ENCODE results near the gene MARCHF10. TPM values are rescaled to one million over a fixed set of nuclear protein-coding genes. Genes with fewer than 3 reads are reported as not detected.

The MARCHF10 gene
- total RNA-seq, 1 experiment from 2014 or later = not detected

GRCh38 chr17:62713086-62713881, 94.8 kb downstream of the MARCHF10 start:
- TF ChIP-seq CTCF (IDR thresholded peaks at IDR 0.05; ENCODE audit: unreplicated experiment) = no peak
- CTCF ChIA-PET = interaction anchor here (0.6 to 0.8 kb wide), 2 partner anchors 97 to 255 kb away, joined by 4 read pairs; no protein-coding TSS in a partner anchor
- DNase-seq (ENCODE audit: unreplicated experiment) = no peak
- no peaks in the 10 kb centered on the region for H3K27me3 Mint-ChIP-seq (ENCODE audit: insufficient read depth, unreplicated experiment)
- peaks cover 16% of the 10 kb centered on the region for H3K4me1 Mint-ChIP-seq (ENCODE audit: insufficient read depth, unreplicated experiment)
- H3K27ac Mint-ChIP-seq (ENCODE audit: low read depth, unreplicated experiment) = no peak overlapping the region
- H3K4me3 Mint-ChIP-seq (ENCODE audit: unreplicated experiment) = no peak overlapping the region
- H3K36me3 Mint-ChIP-seq (ENCODE audit: insufficient read depth, unreplicated experiment) = no peaks in the 10 kb centered on the region
- POLR2A ChIA-PET = interaction anchor here (0.6 to 1.2 kb wide), 2 partner anchors 10 to 910 kb away, joined by 3 to 7 read pairs; no protein-coding TSS in a partner anchor
- H3K9me3 Mint-ChIP-seq (ENCODE audit: unreplicated experiment) = no peaks in the 10 kb centered on the region
- intact Hi-C loops (cut with micrococcal nuclease) = no loop called here
- BruUV-seq (replicated peaks) = no TSS peak

- intact Hi-C loops (cut with micrococcal nuclease) = no loop called here
- TF ChIP-seq CTCF (IDR thresholded peaks at IDR 0.05; ENCODE audit: unreplicated experiment) = no peak
- Mint-ChIP-seq H3K4me3 (ENCODE audit: unreplicated experiment) (no peak overlapping the region), H3K4me1 (ENCODE audit: insufficient read depth, unreplicated experiment) (peaks cover 9% of the 10 kb centered on the region), H3K27me3 (ENCODE audit: insufficient read depth, unreplicated experiment) (no peaks in the 10 kb centered on the region), H3K27ac (ENCODE audit: low read depth, unreplicated experiment) (no peak overlapping the region), H3K9me3 (ENCODE audit: unreplicated experiment) (peaks cover 4% of the 10 kb centered on the region), H3K36me3 (ENCODE audit: insufficient read depth, unreplicated experiment) (no peaks in the 10 kb centered on the region)
- BruUV-seq (replicated peaks) = no TSS peak
- ChIA-PET CTCF (interaction anchor here (0.8 kb wide), 1 partner anchor 256 kb away, joined by 4 read pairs; no protein-coding TSS in a partner anchor), POLR2A (no interaction called here)
- DNase-seq (ENCODE audit: unreplicated experiment) = no peak
Observed at GRCh38 chr17:62712171-62712581, 95.9 kb downstream of the MARCHF10 start.

GRCh38 chr17:62708587-62708986, 99.5 kb downstream of the MARCHF10 start:
- DNase-seq (ENCODE audit: unreplicated experiment) = no peak
- TF ChIP-seq CTCF (IDR thresholded peaks at IDR 0.05; ENCODE audit: unreplicated experiment) = no peak
- H3K27ac Mint-ChIP-seq (ENCODE audit: low read depth, unreplicated experiment) = no peak overlapping the region
- no peaks in the 10 kb centered on the region for H3K36me3 Mint-ChIP-seq (ENCODE audit: insufficient read depth, unreplicated experiment)
- no peaks in the 10 kb centered on the region for H3K4me1 Mint-ChIP-seq (ENCODE audit: insufficient read depth, unreplicated experiment)
- H3K27me3 Mint-ChIP-seq (ENCODE audit: insufficient read depth, unreplicated experiment) = no peaks in the 10 kb centered on the region
- no TSS peak for BruUV-seq (replicated peaks)
- CTCF ChIA-PET = interaction anchor here (0.5 to 1.4 kb wide), 3 partner anchors 55 to 259 kb away, joined by 3 to 4 read pairs (median 4); no protein-coding TSS in a partner anchor
- POLR2A ChIA-PET = no interaction called here
- no peak overlapping the region for H3K4me3 Mint-ChIP-seq (ENCODE audit: unreplicated experiment)
- peaks cover 7% of the 10 kb centered on the region for H3K9me3 Mint-ChIP-seq (ENCODE audit: unreplicated experiment)
- intact Hi-C loops (cut with micrococcal nuclease) = no loop called here

GRCh38 chr17:62707425-62707739, 100.7 kb downstream of the MARCHF10 start:
- Mint-ChIP-seq H3K4me1 (ENCODE audit: insufficient read depth, unreplicated experiment) (peaks cover 7% of the 10 kb centered on the region), H3K9me3 (ENCODE audit: unreplicated experiment) (peaks cover 7% of the 10 kb centered on the region), H3K27me3 (ENCODE audit: insufficient read depth, unreplicated experiment) (no peaks in the 10 kb centered on the region), H3K4me3 (ENCODE audit: unreplicated experiment) (no peak overlapping the region), H3K27ac (ENCODE audit: low read depth, unreplicated experiment) (no peak overlapping the region), H3K36me3 (ENCODE audit: insufficient read depth, unreplicated experiment) (no peaks in the 10 kb centered on the region)
- no peak for DNase-seq (ENCODE audit: unreplicated experiment)
- POLR2A ChIA-PET = no interaction called here
- TF ChIP-seq CTCF (IDR thresholded peaks at IDR 0.05; ENCODE audit: unreplicated experiment) = no peak
- BruUV-seq (replicated peaks) = no TSS peak
- intact Hi-C loops (cut with micrococcal nuclease) = no loop called here
- CTCF ChIA-PET = interaction anchor here (1.4 kb wide), 1 partner anchor 261 kb away, joined by 3 read pairs; no protein-coding TSS in a partner anchor
